ENCODE results near the gene SLC16A14. TPM values are rescaled to one million over a fixed set of nuclear protein-coding genes. Genes with fewer than 3 reads are reported as not detected.
A peak's percentile ranks its signal among the peaks of the same experiment; 100 is the strongest.
"Not testable (repeated sequence)": the region's sequence is repeated elsewhere in the genome, so short reads cannot be mapped to it uniquely, and the experiment has no call there.

The SLC16A14 gene
- total RNA-seq (ENCODE audit: unreplicated experiment), result 4.4 TPM
- long read RNA-seq, partial matches to known transcripts, result 0 of 1 reads
- long read RNA-seq, other reads (novel, unspliced or antisense), result 1 of 1 reads

GRCh38 chr2:230068651-230069055 is at the start of gene SLC16A14:
Gene SLC16A14, minus strand, starts transcription at chr2:230068924. Its CDS starts 9,572 bp downstream, at chr2:230059352.
- Mint-ChIP-seq H3K9me3 (ENCODE audit: unreplicated experiment) (peaks cover 4% of the 10 kb centered on the region), H3K4me1 (ENCODE audit: low read depth, unreplicated experiment) (peaks cover 4% of the 10 kb centered on the region), H3K27me3 (ENCODE audit: unreplicated experiment) (peaks cover 16% of the 10 kb centered on the region), H3K36me3 (ENCODE audit: unreplicated experiment) (no peaks in the 10 kb centered on the region), H3K27ac (ENCODE audit: unreplicated experiment) (peak within 1 kb of the TSS; percentile 59), H3K4me3 (ENCODE audit: unreplicated experiment) (peak within 1 kb of the TSS; percentile 93)
- TF ChIP-seq CTCF (IDR thresholded peaks at IDR 0.05; ENCODE audit: partially characterized antibody, unreplicated experiment), result no peak
- DNase-seq, result no peak

GRCh38 chr2:230106771-230107170 is 38.0 kb upstream of the SLC16A14 start:
- Mint-ChIP-seq H3K9me3 (ENCODE audit: unreplicated experiment) (no peaks in the 10 kb centered on the region), H3K4me3 (ENCODE audit: unreplicated experiment) (no peak overlapping the region), H3K27me3 (ENCODE audit: unreplicated experiment) (no peaks in the 10 kb centered on the region), H3K27ac (ENCODE audit: unreplicated experiment) (no peak overlapping the region), H3K36me3 (ENCODE audit: unreplicated experiment) (no peaks in the 10 kb centered on the region), H3K4me1 (ENCODE audit: low read depth, unreplicated experiment) (no peaks in the 10 kb centered on the region)
- no peak for DNase-seq
- no peak for TF ChIP-seq CTCF (IDR thresholded peaks at IDR 0.05; ENCODE audit: partially characterized antibody, unreplicated experiment)

- H3K27ac Mint-ChIP-seq (ENCODE audit: unreplicated experiment); H3K9me3 Mint-ChIP-seq (ENCODE audit: unreplicated experiment); H3K4me1 Mint-ChIP-seq (ENCODE audit: low read depth, unreplicated experiment); H3K4me3 Mint-ChIP-seq (ENCODE audit: unreplicated experiment); H3K36me3 Mint-ChIP-seq (ENCODE audit: unreplicated experiment); H3K27me3 Mint-ChIP-seq (ENCODE audit: unreplicated experiment); DNase-seq: not testable (repeated sequence)
Observed at GRCh38 chr2:230101967-230102366, 33.2 kb upstream of the SLC16A14 start.

- Mint-ChIP-seq H3K9me3 (ENCODE audit: unreplicated experiment) (no peaks in the 10 kb centered on the region), H3K4me1 (ENCODE audit: low read depth, unreplicated experiment) (no peaks in the 10 kb centered on the region), H3K27me3 (ENCODE audit: unreplicated experiment) (peaks cover 3% of the 10 kb centered on the region), H3K4me3 (ENCODE audit: unreplicated experiment) (no peak overlapping the region), H3K36me3 (ENCODE audit: unreplicated experiment) (peaks cover 4% of the 10 kb centered on the region), H3K27ac (ENCODE audit: unreplicated experiment) (no peak overlapping the region)
- no peak for DNase-seq
- TF ChIP-seq CTCF (IDR thresholded peaks at IDR 0.05; ENCODE audit: partially characterized antibody, unreplicated experiment), result no peak
Observed at GRCh38 chr2:230097841-230098240, 29.1 kb upstream of the SLC16A14 start.

GRCh38 chr2:230097424-230097823 is 28.7 kb upstream of the SLC16A14 start:
- DNase-seq, result no peak
- H3K36me3 Mint-ChIP-seq (ENCODE audit: unreplicated experiment), result peaks cover 4% of the 10 kb centered on the region
- H3K27me3 Mint-ChIP-seq (ENCODE audit: unreplicated experiment), result peaks cover 3% of the 10 kb centered on the region
- no peak overlapping the region for H3K4me3 Mint-ChIP-seq (ENCODE audit: unreplicated experiment)
- H3K4me1 Mint-ChIP-seq (ENCODE audit: low read depth, unreplicated experiment), result no peaks in the 10 kb centered on the region
- no peak for TF ChIP-seq CTCF (IDR thresholded peaks at IDR 0.05; ENCODE audit: partially characterized antibody, unreplicated experiment)
- no peaks in the 10 kb centered on the region for H3K9me3 Mint-ChIP-seq (ENCODE audit: unreplicated experiment)
- H3K27ac Mint-ChIP-seq (ENCODE audit: unreplicated experiment), result no peak overlapping the region

All from glutamatergic neuron (in vitro differentiated cells).